NT2/D1 (cell line): ENCODE measurements around the gene BAG3.

Experiments used
- YY1 ChIP-seq: IDR thresholded peaks from 2 replicates; pipeline ENCODE4 v1.6.1; 2011; ENCODE audit not compliant: insufficient read length, insufficient read depth
- ZNF274 ChIP-seq: IDR thresholded peaks from 2 replicates; pipeline ENCODE4 v1.6.1; 2011; ENCODE audit warnings: mild to moderate bottlenecking, low read depth, low read length

- no peak for TF ChIP-seq ZNF274
- TF ChIP-seq YY1: no peak
These were observed 41.7 kb upstream of the BAG3 start for GRCh38 chr10:119609516-119609915.
